OCI-LY7 (cell line): ENCODE measurements around the gene BSDC1. TPM values are rescaled to one million over a fixed set of nuclear protein-coding genes. Genes with fewer than 3 reads are reported as not detected.

ENCODE experiments used
- BruUV-seq: library from RNA; stranded (reverse); fragments of 400-500 nt; replicated peaks from 2 replicates; lab custom pipeline; 2021; lab: Mats Ljungman, UMichigan
- CTCF ChIA-PET: fragments of 300-600 bp; sonication (Branson Sonifier 250); formaldehyde crosslinking; loops from one replicate; lab custom pipeline; 2022; ENCODE audit warnings: antibody characterized with exemption; ENCODE audit not compliant: unreplicated experiment; lab: Charles Lee
- POLR2A ChIA-PET: fragments of 300-600 bp; sonication (Branson Sonifier 250); formaldehyde crosslinking; loops from one replicate; lab custom pipeline; 2022; ENCODE audit warnings: antibody characterized with exemption; lab: Charles Lee
- DNase-seq: peaks from one replicate; pipeline ENCODE4 v3.0.0-alpha.2; 2015; ENCODE audit warnings: low spot score
- H2AFZ ChIP-seq: fragments of 200-600 bp; sonication (generic), shearing (Covaris generic); 2 replicates; pipeline ENCODE4 v1.6.1; 2014; ENCODE audit warnings: mild to moderate bottlenecking, antibody characterized with exemption, low read length, moderate library complexity
- H3K27ac ChIP-seq: fragments of 200-600 bp; sonication (generic); 2 replicates; pipeline ENCODE4 v1.5.1; 2014; ENCODE audit warnings: mixed run types, low read depth, mild to moderate bottlenecking, moderate library complexity, low read length, inconsistent platforms; ENCODE audit not compliant: poor library complexity, severe bottlenecking
- H3K36me3 ChIP-seq: fragments of 200-600 bp; sonication (generic); 2 replicates; pipeline ENCODE4 v1.6.1; 2014; ENCODE audit warnings: mild to moderate bottlenecking, antibody characterized with exemption, low read length, moderate library complexity, mixed read lengths; ENCODE audit not compliant: insufficient read depth
- H3K4me1 ChIP-seq: fragments of 200-600 bp; sonication (generic); 2 replicates; pipeline ENCODE4 v1.5.1; 2014; ENCODE audit warnings: mild to moderate bottlenecking, low read length; ENCODE audit not compliant: insufficient read depth, poor library complexity, severe bottlenecking
- H3K4me2 ChIP-seq: fragments of 200-600 bp; sonication (generic); 2 replicates; pipeline ENCODE4 v1.6.1; 2014; ENCODE audit warnings: mild to moderate bottlenecking, low read length
- H3K4me3 ChIP-seq: fragments of 200-600 bp; sonication (generic); 2 replicates; pipeline ENCODE4 v1.5.1; 2014; ENCODE audit warnings: mild to moderate bottlenecking, low read depth, low read length; ENCODE audit not compliant: poor library complexity, severe bottlenecking
- H3K79me2 ChIP-seq: fragments of 200-600 bp; sonication (generic); 2 replicates; pipeline ENCODE4 v1.6.1; 2016; ENCODE audit warnings: low read depth, mild to moderate bottlenecking, low read length, moderate library complexity, mixed read lengths; ENCODE audit not compliant: insufficient read depth
- H3K9me2 ChIP-seq: fragments of 200-600 bp; sonication (generic); 2 replicates; pipeline ENCODE4 v1.6.1; 2016; ENCODE audit warnings: mild to moderate bottlenecking, low read length, mixed read lengths; ENCODE audit not compliant: insufficient read depth
- H3K9me3 ChIP-seq: fragments of 200-600 bp; sonication (generic); 2 replicates; pipeline ENCODE4 v1.6.1; 2014; ENCODE audit warnings: mild to moderate bottlenecking, mixed run types, low read length, mixed read lengths
- H4K20me1 ChIP-seq: fragments of 200-600 bp; sonication (generic); 2 replicates; pipeline ENCODE4 v1.6.1; 2014; ENCODE audit warnings: mild to moderate bottlenecking, antibody characterized with exemption, low read length, moderate library complexity, mixed read lengths; ENCODE audit not compliant: insufficient read depth
- CTCF ChIP-seq: fragments of 200-600 bp; sonication (generic); conservative IDR thresholded peaks from 2 replicates; pipeline ENCODE4 v1.5.1; 2014; ENCODE audit warnings: mild to moderate bottlenecking, antibody characterized with exemption, low read length, moderate library complexity, mixed read lengths
- EZH2phosphoT487 ChIP-seq: fragments of 200-600 bp; sonication (generic); IDR thresholded peaks from 2 replicates; pipeline ENCODE4 v1.6.1; 2018; ENCODE audit warnings: low read depth, borderline replicate concordance, mild to moderate bottlenecking, mixed run types, antibody characterized with exemption, low read length, moderate library complexity, mixed read lengths
- intact Hi-C: fragments of 100-400 bp; cut with micrococcal nuclease; formaldehyde crosslinking; loops from one replicate; pipeline ENCODE4 v1.10.0; 2022; ENCODE audit not compliant: unreplicated experiment
- total RNA-seq, 2 experiments: library from RNA; depleted of rRNA in 1 of 2; stranded (reverse); fragments of >200 nt in 1 of 2; shearing (Covaris generic) in 1 of 2; gene quantifications; 2 replicates each; pipeline ENCODE4 v1.2.3, GENCODE V29; 2014 to 2022

Gene BSDC1
- total RNA-seq, 2 experiments from 2014 or later = 29.6 to 41.8 TPM

GRCh38 chr1:32351399-32352238, 42.6 kb downstream of the BSDC1 start:
- Histone ChIP-seq H3K9me3 (peaks cover 8% of the 10 kb centered on the region; the same call in 1 of the 2 replicates), H3K27ac (peak overlapping the region; percentile 46), H3K4me3 (peak overlapping the region; percentile 74), H3K4me2 (peak overlapping the region; percentile 87), H3K4me1 (peaks cover 38% of the 10 kb centered on the region), H3K36me3 (no peaks in the 10 kb centered on the region), H3K9me2 (no peaks in the 10 kb centered on the region), H3K79me2 (no peaks in the 10 kb centered on the region), H2AFZ (peak overlapping the region; percentile 54; the same call in 1 of the 2 replicates), H4K20me1 (no peaks in the 10 kb centered on the region)
- intact Hi-C loops = loop anchor here (1.0 kb wide), 1 partner anchor 15 kb away; the partner anchor contains the start of gene MARCKSL1
- peak; percentile 96 for DNase-seq
- POLR2A ChIA-PET = interaction anchor here (0.8 to 1.7 kb wide), 4 partner anchors 15 to 55 kb away, joined by 3 to 5 read pairs (median 4); partner anchors contain the start of gene MARCKSL1
- TF ChIP-seq EZH2phosphoT487 (no peak), CTCF (no peak)
- CTCF ChIA-PET = interaction anchor here (0.9 to 1.2 kb wide), 2 partner anchors 14 to 38 kb away, joined by 3 to 4 read pairs; no protein-coding TSS in a partner anchor
- no TSS peak for BruUV-seq

GRCh38 chr1:32350785-32351398, 43.3 kb downstream of the BSDC1 start:
- no TSS peak for BruUV-seq
- Histone ChIP-seq H2AFZ (peak overlapping the region; percentile 26), H3K79me2 (no peaks in the 10 kb centered on the region), H4K20me1 (no peaks in the 10 kb centered on the region), H3K4me2 (peak overlapping the region; percentile 87), H3K9me3 (peaks cover 8% of the 10 kb centered on the region; the same call in 1 of the 2 replicates), H3K27ac (peak overlapping the region; percentile 46), H3K4me1 (peaks cover 38% of the 10 kb centered on the region), H3K9me2 (no peaks in the 10 kb centered on the region), H3K4me3 (peak overlapping the region; percentile 74), H3K36me3 (no peaks in the 10 kb centered on the region)
- ChIA-PET CTCF (no interaction called here), POLR2A (interaction anchor here (0.6 to 1.7 kb wide), 4 partner anchors 15 to 102 kb away, joined by 3 to 5 read pairs (median 3); partner anchors contain the start of gene MARCKSL1)
- peak; percentile 85 for DNase-seq
- TF ChIP-seq CTCF (peak; percentile 73), EZH2phosphoT487 (no peak)
- intact Hi-C loops = loop anchor here (1.0 kb wide), 1 partner anchor 15 kb away; the partner anchor contains the start of gene MARCKSL1
